ENCODE data around the gene SLC38A9.

GRCh38 chr5:55737793-55738192 lies 25.7 kb upstream of the SLC38A9 start, which contains the start of gene DDX4:
- no peak for TF ChIP-seq POLR2A (IDR thresholded peaks at IDR 0.05)
- TF ChIP-seq, protein P1, sequence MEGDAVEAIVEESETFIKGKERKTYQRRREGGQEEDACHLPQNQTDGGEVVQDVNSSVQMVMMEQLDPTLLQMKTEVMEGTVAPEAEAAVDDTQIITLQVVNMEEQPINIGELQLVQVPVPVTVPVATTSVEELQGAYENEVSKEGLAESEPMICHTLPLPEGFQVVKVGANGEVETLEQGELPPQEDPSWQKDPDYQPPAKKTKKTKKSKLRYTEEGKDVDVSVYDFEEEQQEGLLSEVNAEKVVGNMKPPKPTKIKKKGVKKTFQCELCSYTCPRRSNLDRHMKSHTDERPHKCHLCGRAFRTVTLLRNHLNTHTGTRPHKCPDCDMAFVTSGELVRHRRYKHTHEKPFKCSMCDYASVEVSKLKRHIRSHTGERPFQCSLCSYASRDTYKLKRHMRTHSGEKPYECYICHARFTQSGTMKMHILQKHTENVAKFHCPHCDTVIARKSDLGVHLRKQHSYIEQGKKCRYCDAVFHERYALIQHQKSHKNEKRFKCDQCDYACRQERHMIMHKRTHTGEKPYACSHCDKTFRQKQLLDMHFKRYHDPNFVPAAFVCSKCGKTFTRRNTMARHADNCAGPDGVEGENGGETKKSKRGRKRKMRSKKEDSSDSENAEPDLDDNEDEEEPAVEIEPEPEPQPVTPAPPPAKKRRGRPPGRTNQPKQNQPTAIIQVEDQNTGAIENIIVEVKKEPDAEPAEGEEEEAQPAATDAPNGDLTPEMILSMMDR (IDR thresholded peaks at IDR 0.05): no peak
- no peak for TF ChIP-seq POLR2AphosphoS5 (IDR thresholded peaks at IDR 0.05)

Data from prostate gland (tissue), 2 donors.